ENCODE results near the gene ZNF414. TPM values are rescaled to one million over a fixed set of nuclear protein-coding genes. Genes with fewer than 3 reads are reported as not detected.
A peak's percentile ranks its signal among the peaks of the same experiment; 100 is the strongest.

The ZNF414 gene
- total RNA-seq, 2 experiments from 2014 or later, result 36.3 to 38.0 TPM

GRCh38 chr19:8466018-8466417, 47.9 kb downstream of the ZNF414 start:
- Histone ChIP-seq H3K36me3 (ENCODE audit: insufficient read depth, low read length) (peaks cover 91% of the 10 kb centered on the region), H3K9me3 (ENCODE audit: control insufficient read depth in 1 of 2, insufficient read depth in 1 of 2, low read length in 2 of 2) (no peaks in the 10 kb centered on the region), H3K27me3 (ENCODE audit: control insufficient read depth in 1 of 2, insufficient read depth in 2 of 2, low read length in 2 of 2) (no peaks in the 10 kb centered on the region), H3K4me1 (ENCODE audit: insufficient read depth, low read length) (no peaks in the 10 kb centered on the region), H3K4me3 (ENCODE audit: low read length) (no peak overlapping the region), H3K27ac (ENCODE audit: low read depth in 1 of 2, low read length in 2 of 2) (peak overlapping the region in 1 of 2 donors; percentile 17)
- Mint-ChIP-seq H3K36me3 (ENCODE audit: low read depth) (peaks cover 98% of the 10 kb centered on the region), H3K9me3 (no peaks in the 10 kb centered on the region), H3K27me3 (no peaks in the 10 kb centered on the region), H3K27ac (peak overlapping the region; percentile 29), H3K4me3 (no peak overlapping the region), H3K4me1 (ENCODE audit: low read depth) (peaks cover 69% of the 10 kb centered on the region)
- ChIA-PET POLR2A (no interaction called here), CTCF (no interaction called here)
- intact Hi-C loops (cut with DNase I, micrococcal nuclease), result no loop called here
- ATAC-seq (ENCODE audit: poor library complexity), result no peak
- TF ChIP-seq CTCF (IDR thresholded peaks at IDR 0.05), result no peak
- no peak for DNase-seq

- intact Hi-C loops (cut with DNase I, micrococcal nuclease), result no loop called here
- peaks cover 14% of the 10 kb centered on the region for H3K4me1 ChIP-seq (ENCODE audit: insufficient read depth, low read length)
- no peak for ATAC-seq (ENCODE audit: poor library complexity)
- peaks cover 89% of the 10 kb centered on the region for H3K36me3 ChIP-seq (ENCODE audit: insufficient read depth, low read length)
- ChIA-PET CTCF (interaction anchor here (1.0 kb wide), 1 partner anchor 10 kb away, joined by 3 read pairs; no protein-coding TSS in a partner anchor), POLR2A (interaction anchor here (0.7 to 1.6 kb wide), 3 partner anchors 8 to 19 kb away, joined by 3 to 5 read pairs (median 4); no protein-coding TSS in a partner anchor)
- no peaks in the 10 kb centered on the region for H3K27me3 ChIP-seq (ENCODE audit: control insufficient read depth in 1 of 2, insufficient read depth in 2 of 2, low read length in 2 of 2)
- no peak for TF ChIP-seq CTCF (IDR thresholded peaks at IDR 0.05)
- Mint-ChIP-seq H3K27ac (no peak overlapping the region), H3K4me1 (ENCODE audit: low read depth) (peaks cover 75% of the 10 kb centered on the region), H3K36me3 (ENCODE audit: low read depth) (peaks cover 96% of the 10 kb centered on the region), H3K27me3 (no peaks in the 10 kb centered on the region), H3K9me3 (no peaks in the 10 kb centered on the region), H3K4me3 (no peak overlapping the region)
- DNase-seq, result no peak
- no peak overlapping the region for H3K27ac ChIP-seq (ENCODE audit: low read depth in 1 of 2, low read length in 2 of 2)
- no peaks in the 10 kb centered on the region for H3K9me3 ChIP-seq (ENCODE audit: control insufficient read depth in 1 of 2, insufficient read depth in 1 of 2, low read length in 2 of 2)
- H3K4me3 ChIP-seq (ENCODE audit: low read length), result no peak overlapping the region
Measured at GRCh38 chr19:8463365-8463764, 50.6 kb downstream of the ZNF414 start.

- Histone ChIP-seq H3K4me1 (ENCODE audit: insufficient read depth, low read length) (peaks cover 16% of the 10 kb centered on the region), H3K9me3 (ENCODE audit: control insufficient read depth in 1 of 2, insufficient read depth in 1 of 2, low read length in 2 of 2) (no peaks in the 10 kb centered on the region), H3K27me3 (ENCODE audit: control insufficient read depth in 1 of 2, insufficient read depth in 2 of 2, low read length in 2 of 2) (no peaks in the 10 kb centered on the region), H3K27ac (ENCODE audit: low read depth in 1 of 2, low read length in 2 of 2) (no peak overlapping the region), H3K36me3 (ENCODE audit: insufficient read depth, low read length) (peaks cover 88% of the 10 kb centered on the region), H3K4me3 (ENCODE audit: low read length) (no peak overlapping the region)
- ATAC-seq (ENCODE audit: poor library complexity) (no peak), DNase-seq (no peak)
- Mint-ChIP-seq H3K4me1 (ENCODE audit: low read depth) (peaks cover 78% of the 10 kb centered on the region), H3K9me3 (no peaks in the 10 kb centered on the region), H3K27me3 (no peaks in the 10 kb centered on the region), H3K36me3 (ENCODE audit: low read depth) (peaks cover 96% of the 10 kb centered on the region), H3K4me3 (no peak overlapping the region), H3K27ac (no peak overlapping the region)
- ChIA-PET CTCF (no interaction called here), POLR2A (interaction anchor here (1.3 to 1.6 kb wide), 3 partner anchors 11 to 18 kb away, joined by 3 to 5 read pairs (median 4); no protein-coding TSS in a partner anchor)
- intact Hi-C loops (cut with DNase I, micrococcal nuclease), result no loop called here
- no peak for TF ChIP-seq CTCF (IDR thresholded peaks at IDR 0.05)
Measured at GRCh38 chr19:8462571-8462970, 51.4 kb downstream of the ZNF414 start.
